GM18498 (cell line): ENCODE results near the gene ADAMTS2.

Source experiments
- ATAC-seq: cut with Tn5 transposase; IDR thresholded peaks from one replicate; pipeline ENCODE4 v1.9.1; 2021; ENCODE audit warnings: mild to moderate bottlenecking, moderate library complexity; ENCODE audit not compliant: unreplicated experiment

The ADAMTS2 gene

GRCh38 chr5:179345183-179345432, 153 bp downstream of the ADAMTS2 start:
- ATAC-seq: no peak

- no peak for ATAC-seq
These were observed 654 bp downstream of the ADAMTS2 start for GRCh38 chr5:179344431-179345182.

GRCh38 chr5:179343719-179344430, 1.4 kb downstream of the ADAMTS2 start:
- ATAC-seq: no peak

- ATAC-seq: no peak
These were observed 2.1 kb downstream of the ADAMTS2 start for GRCh38 chr5:179343021-179343718.

- ATAC-seq: no peak
These were observed 2.7 kb downstream of the ADAMTS2 start for GRCh38 chr5:179342577-179342976.

- ATAC-seq: no peak
These were observed 4.8 kb downstream of the ADAMTS2 start for GRCh38 chr5:179340465-179340864.

GRCh38 chr5:179339996-179340395, 5.3 kb downstream of the ADAMTS2 start:
- no peak for ATAC-seq

- no peak for ATAC-seq
These were observed 6.2 kb downstream of the ADAMTS2 start for GRCh38 chr5:179339081-179339480.

- ATAC-seq: no peak
These were observed 7.2 kb downstream of the ADAMTS2 start for GRCh38 chr5:179337796-179338676.

- no peak for ATAC-seq
These were observed 8.1 kb downstream of the ADAMTS2 start for GRCh38 chr5:179336871-179337795.

- no peak for ATAC-seq
These were observed 9.0 kb downstream of the ADAMTS2 start for GRCh38 chr5:179336126-179336870.

GRCh38 chr5:179333796-179334761, 11.2 kb downstream of the ADAMTS2 start:
- ATAC-seq: no peak

GRCh38 chr5:179332741-179333290, 12.4 kb downstream of the ADAMTS2 start:
- no peak for ATAC-seq

GRCh38 chr5:179331591-179332375, 13.5 kb downstream of the ADAMTS2 start:
- ATAC-seq: no peak

- no peak for ATAC-seq
These were observed 14.9 kb downstream of the ADAMTS2 start for GRCh38 chr5:179330186-179330900.

GRCh38 chr5:179328291-179328690, 17.0 kb downstream of the ADAMTS2 start:
- no peak for ATAC-seq
